Mesendoderm (in vitro differentiated cells): ENCODE data around the gene KNG1.

ENCODE experiments used
- DNase-seq: peaks from one replicate; pipeline ENCODE4 v3.0.0; 2013
- H2AK5ac ChIP-seq: 2 replicates; pipeline ENCODE4 v1.6.1; 2013; ENCODE audit warnings: low read length, inconsistent platforms
- H2BK120ac ChIP-seq: 2 replicates; pipeline ENCODE4 v1.6.1; 2013; ENCODE audit warnings: low read depth, mild to moderate bottlenecking, low read length, moderate library complexity, mixed read lengths
- H2BK15ac ChIP-seq: replicated peaks from 2 replicates; pipeline ENCODE4 v1.6.1; 2013; ENCODE audit warnings: low read depth, mild to moderate bottlenecking, moderate library complexity
- H2BK5ac ChIP-seq: 2 replicates; pipeline ENCODE4 v1.6.1; 2013; ENCODE audit warnings: low read length, inconsistent platforms
- H3K18ac ChIP-seq: 2 replicates; pipeline ENCODE4 v1.6.1; 2013; ENCODE audit warnings: mild to moderate bottlenecking, low read length, mixed read lengths
- H3K23ac ChIP-seq: one replicate; pipeline ENCODE4 v1.6.1; 2013; ENCODE audit warnings: low read length
- H3K27ac ChIP-seq: 2 replicates; pipeline ENCODE4 v1.5.1; 2013; ENCODE audit warnings: low read depth, mild to moderate bottlenecking, inconsistent platforms, low read length, moderate library complexity
- H3K27me3 ChIP-seq: 2 replicates; pipeline ENCODE4 v1.6.1; 2013; ENCODE audit warnings: low read length, control low read depth, mild to moderate bottlenecking, inconsistent platforms; ENCODE audit not compliant: insufficient read depth, poor library complexity
- H3K36me3 ChIP-seq: 2 replicates; pipeline ENCODE4 v1.6.1; 2013; ENCODE audit warnings: low read length, inconsistent platforms; ENCODE audit not compliant: control insufficient read depth, insufficient read depth
- H3K4ac ChIP-seq: one replicate; pipeline ENCODE4 v1.6.1; 2013; ENCODE audit warnings: low read depth, mild to moderate bottlenecking, low read length, moderate library complexity
- H3K4me1 ChIP-seq: 2 replicates; pipeline ENCODE4 v1.6.1; 2013; ENCODE audit warnings: low read depth, low read length, inconsistent platforms; ENCODE audit not compliant: control insufficient read depth
- H3K4me2 ChIP-seq: 2 replicates; pipeline ENCODE4 v1.6.1; 2013; ENCODE audit warnings: low read length
- H3K4me3 ChIP-seq: 2 replicates; pipeline ENCODE4 v1.5.1; 2013; ENCODE audit warnings: mild to moderate bottlenecking, low read length
- H3K56ac ChIP-seq: one replicate; pipeline ENCODE4 v1.6.1; 2013; ENCODE audit warnings: low read length
- H3K79me1 ChIP-seq: 2 replicates; pipeline ENCODE4 v1.6.1; 2013; ENCODE audit warnings: low read length, inconsistent platforms
- H3K79me2 ChIP-seq: 2 replicates; pipeline ENCODE4 v1.6.1; 2013; ENCODE audit warnings: mild to moderate bottlenecking, low read length; ENCODE audit not compliant: control insufficient read depth, insufficient read depth
- H3K9ac ChIP-seq: 2 replicates; pipeline ENCODE4 v1.6.1; 2013; ENCODE audit warnings: low read length, inconsistent platforms
- H4K5ac ChIP-seq: one replicate; pipeline ENCODE4 v1.6.1; 2013; ENCODE audit warnings: low read length
- H4K8ac ChIP-seq: one replicate; pipeline ENCODE4 v1.6.1; 2013; ENCODE audit warnings: low read depth, mild to moderate bottlenecking, control low read depth, low read length, moderate library complexity
- WGBS: extraction: QIAGEN DNeasy Blood & Tissue Kit; methylation state at CpG from one replicate; pipeline ENCODE4 v1.1.7; 2013; ENCODE audit warnings: low lambda C conversion rate, missing lambda C conversion rate; ENCODE audit not compliant: insufficient coverage; ENCODE audit errors: extremely low coverage; 5-methylcytosine and 5-hydroxymethylcytosine counted together

The KNG1 gene

GRCh38 chr3:186742618-186743380 is 25.6 kb downstream of the KNG1 start:
- no peak overlapping the region for H3K23ac ChIP-seq
- no peaks in the 10 kb centered on the region for H3K27me3 ChIP-seq
- no CpG with 5 or more reads among the region's 7 CpGs for WGBS
- H3K4me1 ChIP-seq, result no peaks in the 10 kb centered on the region
- H2BK15ac ChIP-seq, result no peak overlapping the region
- H3K36me3 ChIP-seq, result no peaks in the 10 kb centered on the region
- no peak overlapping the region for H3K4ac ChIP-seq
- H2BK120ac ChIP-seq, result no peak overlapping the region
- no peak overlapping the region for H3K18ac ChIP-seq
- no peak overlapping the region for H4K5ac ChIP-seq
- H3K56ac ChIP-seq, result no peak overlapping the region
- H3K4me3 ChIP-seq, result no peak overlapping the region
- H2BK5ac ChIP-seq, result no peak overlapping the region
- DNase-seq, result no peak
- H3K79me2 ChIP-seq, result no peaks in the 10 kb centered on the region
- H3K79me1 ChIP-seq, result no peaks in the 10 kb centered on the region
- no peak overlapping the region for H3K4me2 ChIP-seq
- H4K8ac ChIP-seq, result no peak overlapping the region
- H3K27ac ChIP-seq, result no peak overlapping the region
- H2AK5ac ChIP-seq, result no peak overlapping the region
- H3K9ac ChIP-seq, result no peak overlapping the region

- no peak overlapping the region for H2BK5ac ChIP-seq
- WGBS, result no CpG with 5 or more reads among the region's 3 CpGs
These were observed 26.5 kb downstream of the KNG1 start for GRCh38 chr3:186743666-186744065.

GRCh38 chr3:186746008-186746407 is 28.8 kb downstream of the KNG1 start:
- Histone ChIP-seq H3K4ac (no peak overlapping the region), H3K4me1 (no peaks in the 10 kb centered on the region), H2AK5ac (no peak overlapping the region), H3K79me2 (no peaks in the 10 kb centered on the region), H2BK120ac (no peak overlapping the region), H4K5ac (no peak overlapping the region), H3K18ac (no peak overlapping the region), H3K23ac (no peak overlapping the region), H4K8ac (no peak overlapping the region), H3K79me1 (no peaks in the 10 kb centered on the region), H2BK5ac (no peak overlapping the region), H3K9ac (no peak overlapping the region), H3K27me3 (no peaks in the 10 kb centered on the region), H3K4me3 (no peak overlapping the region), H2BK15ac (no peak overlapping the region), H3K4me2 (no peak overlapping the region), H3K27ac (no peak overlapping the region), H3K36me3 (no peaks in the 10 kb centered on the region), H3K56ac (peak overlapping the region; percentile 1)
- no CpG with 5 or more reads among the region's 10 CpGs for WGBS
- DNase-seq, result peak; percentile 97

More at GRCh38 chr3:186743666-186744065, 26.5 kb downstream of the KNG1 start:
- Histone ChIP-seq H3K56ac (no peak overlapping the region), H4K5ac (no peak overlapping the region), H3K23ac (no peak overlapping the region), H3K79me2 (no peaks in the 10 kb centered on the region), H3K9ac (no peak overlapping the region), H3K36me3 (no peaks in the 10 kb centered on the region), H3K4me1 (no peaks in the 10 kb centered on the region), H3K27ac (no peak overlapping the region), H2AK5ac (no peak overlapping the region), H3K4ac (no peak overlapping the region), H3K4me3 (no peak overlapping the region), H2BK15ac (no peak overlapping the region), H3K4me2 (no peak overlapping the region), H3K27me3 (no peaks in the 10 kb centered on the region), H4K8ac (no peak overlapping the region), H3K18ac (no peak overlapping the region), H3K79me1 (no peaks in the 10 kb centered on the region), H2BK120ac (no peak overlapping the region)
- DNase-seq, result no peak

- Histone ChIP-seq H2BK15ac (no peak overlapping the region), H3K27me3 (no peaks in the 10 kb centered on the region), H3K4me3 (no peak overlapping the region), H3K4ac (no peak overlapping the region), H4K5ac (no peak overlapping the region), H3K79me1 (no peaks in the 10 kb centered on the region), H3K27ac (no peak overlapping the region), H2BK120ac (no peak overlapping the region), H3K9ac (no peak overlapping the region), H3K4me1 (no peaks in the 10 kb centered on the region), H3K79me2 (no peaks in the 10 kb centered on the region), H2AK5ac (no peak overlapping the region), H3K18ac (no peak overlapping the region), H4K8ac (no peak overlapping the region), H2BK5ac (no peak overlapping the region), H3K4me2 (no peak overlapping the region), H3K56ac (no peak overlapping the region), H3K23ac (no peak overlapping the region), H3K36me3 (no peaks in the 10 kb centered on the region)
- no CpG with 5 or more reads among the region's 2 CpGs for WGBS
- no peak for DNase-seq
These were observed 33.2 kb downstream of the KNG1 start for GRCh38 chr3:186750316-186750715.

GRCh38 chr3:186751480-186751879 is 34.3 kb downstream of the KNG1 start:
- Histone ChIP-seq H3K27me3 (no peaks in the 10 kb centered on the region), H2AK5ac (no peak overlapping the region), H3K79me1 (no peaks in the 10 kb centered on the region), H3K79me2 (no peaks in the 10 kb centered on the region), H3K36me3 (no peaks in the 10 kb centered on the region), H3K18ac (peak overlapping the region; percentile 41), H3K23ac (no peak overlapping the region), H3K4me3 (no peak overlapping the region), H2BK120ac (no peak overlapping the region), H2BK5ac (no peak overlapping the region), H3K9ac (no peak overlapping the region), H4K8ac (no peak overlapping the region), H4K5ac (no peak overlapping the region), H3K27ac (no peak overlapping the region), H3K4ac (peak overlapping the region; percentile 42), H2BK15ac (no peak overlapping the region), H3K4me2 (no peak overlapping the region), H3K4me1 (no peaks in the 10 kb centered on the region), H3K56ac (no peak overlapping the region)
- DNase-seq, result peak; percentile 34
- WGBS, result no CpG with 5 or more reads among the region's 3 CpGs

- Histone ChIP-seq H4K8ac (no peak overlapping the region), H3K4me3 (no peak overlapping the region), H2AK5ac (no peak overlapping the region), H3K18ac (no peak overlapping the region), H3K27me3 (no peaks in the 10 kb centered on the region), H3K36me3 (no peaks in the 10 kb centered on the region), H3K4me1 (no peaks in the 10 kb centered on the region), H2BK5ac (no peak overlapping the region), H3K79me1 (no peaks in the 10 kb centered on the region), H2BK15ac (no peak overlapping the region), H3K23ac (no peak overlapping the region), H2BK120ac (peak overlapping the region; percentile 67), H3K79me2 (no peaks in the 10 kb centered on the region), H3K27ac (no peak overlapping the region), H3K9ac (no peak overlapping the region), H3K56ac (no peak overlapping the region), H4K5ac (no peak overlapping the region), H3K4me2 (no peak overlapping the region), H3K4ac (peak overlapping the region; percentile 29)
- no CpG with 5 or more reads among the region's 7 CpGs for whole genome bisulfite sequencing
- no peak for DNase-seq
These were observed 36.8 kb downstream of the KNG1 start for GRCh38 chr3:186754006-186754405.
